ENCODE results near the gene PLCD3. TPM values are rescaled to one million over a fixed set of nuclear protein-coding genes. Genes with fewer than 3 reads are reported as not detected.
A peak's percentile ranks its signal among the peaks of the same experiment; 100 is the strongest.

Gene PLCD3
- 70.9 TPM for total RNA-seq

- no peak for DNase-seq
These were observed at the start of gene PLCD3 for GRCh38 chr17:45132320-45132571. Gene PLCD3 (minus strand): TSS chr17:45132515. CDS start chr17:45132410, 105 bp downstream.

GRCh38 chr17:45177563-45177962 lies 45.2 kb upstream of the PLCD3 start:
- no peak for DNase-seq

GRCh38 chr17:45175759-45176115 lies 43.4 kb upstream of the PLCD3 start:
- DNase-seq, result no peak

- peak; percentile 95 for DNase-seq
These were observed 40.4 kb upstream of the PLCD3 start for GRCh38 chr17:45172541-45173286.

GRCh38 chr17:45172232-45172540 lies 39.9 kb upstream of the PLCD3 start:
- no peak for DNase-seq

- peak; percentile 97 for DNase-seq
These were observed 39.3 kb upstream of the PLCD3 start for GRCh38 chr17:45171338-45172231.

GRCh38 chr17:45170931-45171337 lies 38.6 kb upstream of the PLCD3 start:
- peak; percentile 89 for DNase-seq

- no peak for DNase-seq
These were observed 38.1 kb upstream of the PLCD3 start for GRCh38 chr17:45170280-45170930.

- no peak for DNase-seq
These were observed 36.9 kb upstream of the PLCD3 start for GRCh38 chr17:45168991-45169752.

GRCh38 chr17:45164734-45165269 lies 32.5 kb upstream of the PLCD3 start:
- DNase-seq, result no peak

GRCh38 chr17:45162025-45162687 lies 29.8 kb upstream of the PLCD3 start:
- no peak for DNase-seq

- DNase-seq, result peak; percentile 100
These were observed 29.1 kb upstream of the PLCD3 start, which contains the start of gene HEXIM2 for GRCh38 chr17:45161288-45162024. Gene HEXIM2 (plus strand): TSS chr17:45161875. CDS start chr17:45162794, 919 bp downstream.

GRCh38 chr17:45160447-45161287 lies 28.4 kb upstream of the PLCD3 start:
- peak; percentile 90 for DNase-seq

- DNase-seq, result no peak
These were observed 23.9 kb upstream of the PLCD3 start for GRCh38 chr17:45156242-45156641.

GRCh38 chr17:45155483-45155882 lies 23.2 kb upstream of the PLCD3 start:
- no peak for DNase-seq

- DNase-seq, result no peak
These were observed 22.7 kb upstream of the PLCD3 start for GRCh38 chr17:45155029-45155428.

GRCh38 chr17:45150911-45151809 lies 18.8 kb upstream of the PLCD3 start:
- DNase-seq, result peak; percentile 63
